Measurements from ENCODE around the gene BEAN1. TPM values are rescaled to one million over a fixed set of nuclear protein-coding genes. Genes with fewer than 3 reads are reported as not detected.

The BEAN1 gene
- total RNA-seq, 1 experiment from 2014 or later, result 0.37 TPM

DNA sequence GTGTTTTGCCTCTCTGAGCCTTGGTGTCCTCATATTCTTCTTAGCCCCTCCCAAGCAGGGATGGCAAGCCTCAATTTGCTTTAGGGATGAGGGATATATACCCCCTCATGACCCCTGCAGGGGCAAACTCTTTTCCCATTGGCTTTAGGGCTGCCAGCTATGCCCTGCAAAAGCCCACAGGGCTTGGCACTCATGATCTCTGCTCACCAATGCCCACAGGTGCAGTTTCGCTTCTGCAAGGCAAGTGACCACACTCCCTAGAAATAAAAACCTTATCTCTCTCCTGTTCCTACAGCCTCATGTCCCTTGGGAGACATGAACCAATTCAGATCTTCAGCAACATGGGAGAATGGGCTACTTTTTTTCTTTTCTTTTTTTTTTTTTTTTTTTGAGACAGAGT is 8.8 kb downstream of the BEAN1 start:
- Histone ChIP-seq H3K27me3 (ENCODE audit: insufficient read depth, low read depth) (no peaks in the 10 kb centered on the region), H3K27ac (no peak overlapping the region), H3K4me1 (replicated peaks; ENCODE audit: insufficient read depth) (peaks cover 31% of the 10 kb centered on the region), H2AFZ (no peak overlapping the region), H3K9me2 (ENCODE audit: insufficient read depth) (no peaks in the 10 kb centered on the region), H3K36me3 (ENCODE audit: low read depth) (no peaks in the 10 kb centered on the region), H3K4me3 (no peak overlapping the region), H3K4me2 (no peak overlapping the region), H3F3A (ENCODE audit: insufficient read depth, low read depth) (peaks cover 9% of the 10 kb centered on the region; the same call in 1 of the 2 replicates), H4K20me1 (ENCODE audit: insufficient read depth) (no peaks in the 10 kb centered on the region), H3K9me3 (ENCODE audit: insufficient read depth, low read depth) (no peaks in the 10 kb centered on the region), H3K79me2 (ENCODE audit: low read depth) (no peaks in the 10 kb centered on the region)
- ChIA-PET CTCF (no interaction called here), POLR2A (ENCODE audit: unreplicated experiment) (no interaction called here)
- TF ChIP-seq, protein P1, sequence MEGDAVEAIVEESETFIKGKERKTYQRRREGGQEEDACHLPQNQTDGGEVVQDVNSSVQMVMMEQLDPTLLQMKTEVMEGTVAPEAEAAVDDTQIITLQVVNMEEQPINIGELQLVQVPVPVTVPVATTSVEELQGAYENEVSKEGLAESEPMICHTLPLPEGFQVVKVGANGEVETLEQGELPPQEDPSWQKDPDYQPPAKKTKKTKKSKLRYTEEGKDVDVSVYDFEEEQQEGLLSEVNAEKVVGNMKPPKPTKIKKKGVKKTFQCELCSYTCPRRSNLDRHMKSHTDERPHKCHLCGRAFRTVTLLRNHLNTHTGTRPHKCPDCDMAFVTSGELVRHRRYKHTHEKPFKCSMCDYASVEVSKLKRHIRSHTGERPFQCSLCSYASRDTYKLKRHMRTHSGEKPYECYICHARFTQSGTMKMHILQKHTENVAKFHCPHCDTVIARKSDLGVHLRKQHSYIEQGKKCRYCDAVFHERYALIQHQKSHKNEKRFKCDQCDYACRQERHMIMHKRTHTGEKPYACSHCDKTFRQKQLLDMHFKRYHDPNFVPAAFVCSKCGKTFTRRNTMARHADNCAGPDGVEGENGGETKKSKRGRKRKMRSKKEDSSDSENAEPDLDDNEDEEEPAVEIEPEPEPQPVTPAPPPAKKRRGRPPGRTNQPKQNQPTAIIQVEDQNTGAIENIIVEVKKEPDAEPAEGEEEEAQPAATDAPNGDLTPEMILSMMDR (conservative IDR thresholded peaks at IDR 0.05), result no peak
- no peak for TF ChIP-seq EZH2 (IDR thresholded peaks at IDR 0.05; ENCODE audit: low read depth)
- no TSS peak for BruUV-seq (replicated peaks)
- no peak for DNase-seq
- intact Hi-C loops (cut with micrococcal nuclease; ENCODE audit: unreplicated experiment), result no loop called here

DNA sequence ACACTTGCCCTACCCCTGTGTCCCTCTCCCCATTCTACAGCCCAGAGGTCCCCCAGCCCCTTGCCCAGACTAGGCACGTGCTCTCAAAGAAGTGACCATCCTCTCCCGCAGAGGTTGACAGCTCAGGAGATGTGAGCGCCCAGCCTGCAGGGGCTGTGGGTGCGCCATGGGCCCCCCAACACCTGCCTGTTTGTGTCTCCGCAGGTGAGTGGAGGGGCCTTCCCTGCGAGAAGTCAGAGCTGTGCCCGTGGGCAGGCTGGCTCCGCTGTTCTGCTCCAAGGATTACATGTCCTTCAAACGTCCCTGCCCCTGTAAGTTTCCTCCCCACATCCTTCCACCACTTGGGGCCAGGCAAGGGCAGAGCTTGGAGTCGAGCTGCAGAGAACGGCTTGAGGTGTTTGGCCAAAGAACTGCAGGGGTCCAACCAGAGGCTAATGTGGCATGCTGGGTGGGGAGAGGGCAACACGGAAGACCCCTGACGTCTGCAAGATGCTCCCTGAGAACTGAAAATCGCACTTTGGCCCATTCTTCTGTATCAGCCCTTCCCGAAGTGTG is 10.4 kb downstream of the BEAN1 start:
- Histone ChIP-seq H3K79me2 (ENCODE audit: low read depth) (no peaks in the 10 kb centered on the region), H3F3A (ENCODE audit: insufficient read depth, low read depth) (peaks cover 9% of the 10 kb centered on the region; the same call in 1 of the 2 replicates), H3K4me1 (replicated peaks; ENCODE audit: insufficient read depth) (peaks cover 39% of the 10 kb centered on the region), H3K9me2 (ENCODE audit: insufficient read depth) (no peaks in the 10 kb centered on the region), H2AFZ (no peak overlapping the region), H4K20me1 (ENCODE audit: insufficient read depth) (no peaks in the 10 kb centered on the region), H3K9me3 (ENCODE audit: insufficient read depth, low read depth) (no peaks in the 10 kb centered on the region), H3K36me3 (ENCODE audit: low read depth) (no peaks in the 10 kb centered on the region), H3K27ac (no peak overlapping the region), H3K4me3 (no peak overlapping the region), H3K4me2 (no peak overlapping the region), H3K27me3 (ENCODE audit: insufficient read depth, low read depth) (no peaks in the 10 kb centered on the region)
- TF ChIP-seq, protein P1 (conservative IDR thresholded peaks at IDR 0.05), result no peak
- TF ChIP-seq EZH2 (IDR thresholded peaks at IDR 0.05; ENCODE audit: low read depth), result no peak
- no peak for DNase-seq
- no TSS peak for BruUV-seq (replicated peaks)
- CTCF ChIA-PET, result no interaction called here
- intact Hi-C loops (cut with micrococcal nuclease; ENCODE audit: unreplicated experiment), result no loop called here
- POLR2A ChIA-PET (ENCODE audit: unreplicated experiment), result interaction anchor here (0.5 kb wide), 1 partner anchor 40 kb away, joined by 4 read pairs; no protein-coding TSS in a partner anchor

DNA sequence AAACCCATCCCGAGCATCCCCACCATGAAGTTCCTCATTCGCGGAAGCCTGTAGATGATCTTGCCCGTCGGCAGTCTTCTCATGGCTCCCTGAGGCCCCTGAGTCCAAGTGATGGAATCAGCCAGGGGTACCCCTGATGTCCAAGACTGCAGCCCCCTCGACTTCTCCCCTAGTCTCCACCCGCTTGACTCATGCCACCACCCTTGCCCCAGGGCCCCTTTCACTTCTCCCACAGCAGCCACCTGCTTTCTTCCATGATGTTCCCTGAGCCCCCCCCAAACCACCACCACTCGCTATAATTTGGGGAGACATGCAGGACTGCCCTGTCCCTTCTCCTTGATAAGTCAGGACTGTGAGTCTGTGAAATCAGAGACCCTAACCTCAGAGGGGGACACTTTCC is 11.4 kb downstream of the BEAN1 start:
- no TSS peak for BruUV-seq (replicated peaks)
- no peak overlapping the region for H2AFZ ChIP-seq
- CTCF ChIA-PET, result no interaction called here
- intact Hi-C loops (cut with micrococcal nuclease; ENCODE audit: unreplicated experiment), result no loop called here
- peaks cover 9% of the 10 kb centered on the region; the same call in 1 of the 2 replicates for H3F3A ChIP-seq (ENCODE audit: insufficient read depth, low read depth)
- no peak overlapping the region for H3K27ac ChIP-seq
- H3K9me3 ChIP-seq (ENCODE audit: insufficient read depth, low read depth), result no peaks in the 10 kb centered on the region
- no peaks in the 10 kb centered on the region for H3K79me2 ChIP-seq (ENCODE audit: low read depth)
- no peak for DNase-seq
- peaks cover 33% of the 10 kb centered on the region for H3K4me1 ChIP-seq (replicated peaks; ENCODE audit: insufficient read depth)
- no peaks in the 10 kb centered on the region for H3K27me3 ChIP-seq (ENCODE audit: insufficient read depth, low read depth)
- no peaks in the 10 kb centered on the region for H3K36me3 ChIP-seq (ENCODE audit: low read depth)
- no peaks in the 10 kb centered on the region for H3K9me2 ChIP-seq (ENCODE audit: insufficient read depth)
- no peaks in the 10 kb centered on the region for H4K20me1 ChIP-seq (ENCODE audit: insufficient read depth)
- POLR2A ChIA-PET (ENCODE audit: unreplicated experiment), result no interaction called here
- TF ChIP-seq EZH2 (IDR thresholded peaks at IDR 0.05; ENCODE audit: low read depth), result no peak
- TF ChIP-seq, protein P1 (conservative IDR thresholded peaks at IDR 0.05), result no peak
- H3K4me2 ChIP-seq, result no peak overlapping the region
- no peak overlapping the region for H3K4me3 ChIP-seq

Data from PC-9 (cell line).